Vagina (tissue), 2 donors: ENCODE data around the gene CCDC60. TPM values are rescaled to one million over a fixed set of nuclear protein-coding genes. Genes with fewer than 3 reads are reported as not detected.

Experiments
- DNase-seq, 2 donors: peaks; one replicate each; pipeline ENCODE4 v3.0.0-alpha.2; 2017; ENCODE audit errors: extremely low spot score in 2 of 2
- H3K27ac ChIP-seq: fragments of 200-600 bp; sonication (generic); one replicate; pipeline ENCODE4 v1.5.1; 2019
- H3K27me3 ChIP-seq: fragments of 200-600 bp; sonication (generic); one replicate; pipeline ENCODE4 v1.5.1; 2019
- H3K36me3 ChIP-seq, 2 donors: fragments of 200-600 bp; sonication (generic); one replicate each; pipeline ENCODE4 v1.5.1; 2017 to 2019
- H3K4me1 ChIP-seq: fragments of 200-600 bp; sonication (generic); one replicate; pipeline ENCODE4 v1.5.1; 2019
- H3K4me3 ChIP-seq, 2 donors: fragments of 200-600 bp; sonication (generic); 1 replicate in 1 of 2; 2 replicates in 1 of 2; pipeline ENCODE4 v1.5.1; 2016 to 2019
- H3K9me3 ChIP-seq: fragments of 200-600 bp; sonication (generic); one replicate; pipeline ENCODE4 v1.5.1; 2019
- POLR2A ChIP-seq, 2 donors: fragments of 450-650 bp; IDR thresholded peaks; one replicate each; pipeline ENCODE4 v1.6.1; 2017; ENCODE audit warnings: antibody characterized with exemption in 2 of 2, mild to moderate bottlenecking in 2 of 2, moderate library complexity in 2 of 2
- POLR2AphosphoS5 ChIP-seq, 2 donors: sonication (generic); formaldehyde crosslinking; IDR thresholded peaks; one replicate each; pipeline ENCODE4 v1.9.0; 2017; ENCODE audit warnings: antibody characterized with exemption in 2 of 2, mild to moderate bottlenecking in 2 of 2, low read depth in 1 of 2; ENCODE audit not compliant: insufficient read depth in 1 of 2
- intact Hi-C: fragments of 100-400 bp; cut with DNase I; formaldehyde crosslinking; loops from one replicate; pipeline ENCODE4 v1.15.1; 2023
- total RNA-seq: library from RNA; depleted of rRNA; stranded (reverse); fragments of >200 nt; gene quantifications from one replicate; pipeline ENCODE4 v1.2.3, GENCODE V29; 2016
- TF ChIP-seq, protein P1 (sequence below), 3 experiments: fragments of 450-650 bp in 2 of 3; fragments of 200-600 bp in 1 of 3; sonication (generic) in 1 of 3; IDR thresholded peaks; one replicate each; pipeline ENCODE4 v1.5.1; 2017 to 2019; ENCODE audit warnings: antibody characterized with exemption in 3 of 3, mild to moderate bottlenecking in 2 of 3, moderate library complexity in 2 of 3

CCDC60 gene
- total RNA-seq, 1 donor from 2014 or later = not detected

- TF ChIP-seq POLR2A (IDR thresholded peaks at IDR 0.05) = no peak
- TF ChIP-seq, protein P1, sequence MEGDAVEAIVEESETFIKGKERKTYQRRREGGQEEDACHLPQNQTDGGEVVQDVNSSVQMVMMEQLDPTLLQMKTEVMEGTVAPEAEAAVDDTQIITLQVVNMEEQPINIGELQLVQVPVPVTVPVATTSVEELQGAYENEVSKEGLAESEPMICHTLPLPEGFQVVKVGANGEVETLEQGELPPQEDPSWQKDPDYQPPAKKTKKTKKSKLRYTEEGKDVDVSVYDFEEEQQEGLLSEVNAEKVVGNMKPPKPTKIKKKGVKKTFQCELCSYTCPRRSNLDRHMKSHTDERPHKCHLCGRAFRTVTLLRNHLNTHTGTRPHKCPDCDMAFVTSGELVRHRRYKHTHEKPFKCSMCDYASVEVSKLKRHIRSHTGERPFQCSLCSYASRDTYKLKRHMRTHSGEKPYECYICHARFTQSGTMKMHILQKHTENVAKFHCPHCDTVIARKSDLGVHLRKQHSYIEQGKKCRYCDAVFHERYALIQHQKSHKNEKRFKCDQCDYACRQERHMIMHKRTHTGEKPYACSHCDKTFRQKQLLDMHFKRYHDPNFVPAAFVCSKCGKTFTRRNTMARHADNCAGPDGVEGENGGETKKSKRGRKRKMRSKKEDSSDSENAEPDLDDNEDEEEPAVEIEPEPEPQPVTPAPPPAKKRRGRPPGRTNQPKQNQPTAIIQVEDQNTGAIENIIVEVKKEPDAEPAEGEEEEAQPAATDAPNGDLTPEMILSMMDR (IDR thresholded peaks at IDR 0.05) = no peak
- no peak for TF ChIP-seq POLR2AphosphoS5 (IDR thresholded peaks at IDR 0.05; ENCODE audit: insufficient read depth in 1 of 2, low read depth in 1 of 2)
- Histone ChIP-seq H3K27ac (no peak overlapping the region), H3K9me3 (no peaks in the 10 kb centered on the region), H3K4me3 (no peak overlapping the region), H3K4me1 (no peaks in the 10 kb centered on the region), H3K36me3 (no peaks in the 10 kb centered on the region), H3K27me3 (no peaks in the 10 kb centered on the region)
- intact Hi-C loops = no loop called here
- no peak for DNase-seq
Observed at GRCh38 chr12:119308708-119309456, 25.6 kb upstream of the CCDC60 start.

DNA sequence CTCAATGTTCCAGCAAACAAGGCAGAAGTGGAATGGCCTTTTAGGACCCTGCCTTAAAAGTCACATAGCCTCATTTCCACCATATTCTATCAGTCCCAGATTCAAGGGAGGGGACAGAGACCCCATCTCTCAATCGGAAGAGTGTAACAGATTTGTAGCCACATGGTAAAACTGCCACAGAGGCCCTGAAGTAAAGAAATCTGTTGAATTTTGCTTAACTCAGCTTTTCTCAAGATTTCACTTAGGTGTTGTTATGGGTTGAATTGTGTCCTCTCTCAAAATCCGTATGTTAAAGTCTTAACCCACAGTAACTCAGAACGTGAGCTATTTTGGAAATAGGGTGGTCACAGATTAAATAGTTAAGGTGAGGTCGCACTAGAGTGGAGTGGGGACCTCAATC lies 22.7 kb upstream of the CCDC60 start:
- no peak overlapping the region for H3K27ac ChIP-seq
- no peak overlapping the region for H3K4me3 ChIP-seq
- H3K9me3 ChIP-seq = no peaks in the 10 kb centered on the region
- TF ChIP-seq, protein P1 (IDR thresholded peaks at IDR 0.05) = no peak
- intact Hi-C loops = no loop called here
- no peaks in the 10 kb centered on the region for H3K36me3 ChIP-seq
- DNase-seq = no peak
- H3K27me3 ChIP-seq = no peaks in the 10 kb centered on the region
- no peaks in the 10 kb centered on the region for H3K4me1 ChIP-seq

DNA sequence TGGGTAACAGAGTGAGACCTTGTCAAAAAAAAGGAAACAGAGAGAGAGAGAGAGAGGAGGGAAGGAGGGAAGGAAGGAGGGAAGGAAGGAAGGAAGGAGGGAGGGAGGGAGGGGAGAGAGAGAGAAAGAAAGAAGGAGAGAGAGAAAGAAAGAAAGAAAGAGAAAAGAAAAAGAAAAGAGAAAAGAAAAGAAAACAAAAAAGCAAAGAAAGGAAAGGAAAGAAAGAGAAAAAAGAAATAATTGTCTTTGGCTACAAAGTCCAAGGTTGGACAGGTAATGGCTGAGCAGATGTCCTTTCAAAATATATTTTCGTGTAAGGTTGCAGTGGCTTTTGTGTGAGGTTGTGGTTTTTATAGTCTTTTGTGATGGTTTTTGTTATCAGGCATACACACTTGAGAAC lies 21.6 kb upstream of the CCDC60 start:
- H3K4me3 ChIP-seq = no peak overlapping the region
- no peak for TF ChIP-seq POLR2AphosphoS5 (IDR thresholded peaks at IDR 0.05; ENCODE audit: insufficient read depth in 1 of 2, low read depth in 1 of 2)
- no peak for TF ChIP-seq POLR2A (IDR thresholded peaks at IDR 0.05)
- TF ChIP-seq, protein P1 (IDR thresholded peaks at IDR 0.05) = no peak
- no peaks in the 10 kb centered on the region for H3K36me3 ChIP-seq
- H3K4me1 ChIP-seq = no peaks in the 10 kb centered on the region
- no peak overlapping the region for H3K27ac ChIP-seq
- no peaks in the 10 kb centered on the region for H3K9me3 ChIP-seq
- intact Hi-C loops = no loop called here
- DNase-seq = no peak
- no peaks in the 10 kb centered on the region for H3K27me3 ChIP-seq

- Histone ChIP-seq H3K27me3 (no peaks in the 10 kb centered on the region), H3K27ac (no peak overlapping the region), H3K36me3 (no peaks in the 10 kb centered on the region), H3K4me1 (no peaks in the 10 kb centered on the region), H3K9me3 (no peaks in the 10 kb centered on the region), H3K4me3 (no peak overlapping the region)
- intact Hi-C loops = no loop called here
- no peak for DNase-seq
- TF ChIP-seq, protein P1 (IDR thresholded peaks at IDR 0.05) = no peak
Observed at GRCh38 chr12:119314290-119314689, 20.2 kb upstream of the CCDC60 start.

GRCh38 chr12:119319638-119320037 lies 14.9 kb upstream of the CCDC60 start:
- Histone ChIP-seq H3K27ac (no peak overlapping the region), H3K4me3 (no peak overlapping the region), H3K36me3 (no peaks in the 10 kb centered on the region), H3K27me3 (no peaks in the 10 kb centered on the region), H3K4me1 (no peaks in the 10 kb centered on the region), H3K9me3 (no peaks in the 10 kb centered on the region)
- intact Hi-C loops = no loop called here
- TF ChIP-seq POLR2AphosphoS5 (IDR thresholded peaks at IDR 0.05; ENCODE audit: insufficient read depth in 1 of 2, low read depth in 1 of 2) (peak in 1 of 2 donors; percentile 15), POLR2A (IDR thresholded peaks at IDR 0.05) (no peak)
- TF ChIP-seq, protein P1 (IDR thresholded peaks at IDR 0.05) = no peak
- no peak for DNase-seq
